Non-pigmented ciliary epithelial cell (primary cell): ENCODE measurements around the gene FAM227A.

ENCODE experiments used
- DNase-seq: peaks from one replicate; pipeline ENCODE4 v3.0.0-alpha.2; 2010; ENCODE audit warnings: low read depth

Gene FAM227A

GRCh38 chr22:38656256-38657044, at the start of gene FAM227A, which contains the start of gene CBY1:
Gene FAM227A, minus strand, starts transcription at chr22:38656392. Its CDS starts 6,224 bp downstream, at chr22:38650168.
Gene CBY1, plus strand, starts transcription at chr22:38656638. Its CDS starts 11,417 bp downstream, at chr22:38668055.
- peak; percentile 42 for DNase-seq

GRCh38 chr22:38705235-38706100, 49.3 kb upstream of the FAM227A start, which contains the start of gene GTPBP1:
Gene GTPBP1, plus strand, starts transcription at chr22:38705944. Its CDS starts 12 bp downstream, at chr22:38705956.
- peak; percentile 100 for DNase-seq

GRCh38 chr22:38704654-38705234, 48.6 kb upstream of the FAM227A start:
- DNase-seq: no peak

GRCh38 chr22:38700789-38701628, 44.8 kb upstream of the FAM227A start, which contains the start of gene JOSD1:
Gene JOSD1, minus strand, starts transcription at chr22:38700943. Its CDS starts 956 bp downstream, at chr22:38699987.
- DNase-seq: no peak

- no peak for DNase-seq
Measured at GRCh38 chr22:38700270-38700788, 44.1 kb upstream of the FAM227A start.

GRCh38 chr22:38699784-38700183, 43.6 kb upstream of the FAM227A start:
- DNase-seq: no peak

GRCh38 chr22:38699143-38699542, 43.0 kb upstream of the FAM227A start:
- no peak for DNase-seq

GRCh38 chr22:38698407-38699094, 42.4 kb upstream of the FAM227A start:
- no peak for DNase-seq

GRCh38 chr22:38697425-38698089, 41.4 kb upstream of the FAM227A start:
- DNase-seq: no peak

- peak; percentile 75 for DNase-seq
Measured at GRCh38 chr22:38696606-38697424, 40.6 kb upstream of the FAM227A start.

GRCh38 chr22:38694940-38695339, 38.7 kb upstream of the FAM227A start:
- no peak for DNase-seq

GRCh38 chr22:38694049-38694448, 37.9 kb upstream of the FAM227A start:
- no peak for DNase-seq

- no peak for DNase-seq
Measured at GRCh38 chr22:38689651-38690050, 33.5 kb upstream of the FAM227A start.

GRCh38 chr22:38685761-38686160, 29.6 kb upstream of the FAM227A start:
- no peak for DNase-seq

GRCh38 chr22:38684895-38685294, 28.7 kb upstream of the FAM227A start:
- no peak for DNase-seq

- DNase-seq: no peak
Measured at GRCh38 chr22:38681582-38682335, 25.6 kb upstream of the FAM227A start, which contains the start of gene TOMM22. Gene TOMM22, plus strand, starts transcription at chr22:38681957. Its CDS starts 22 bp downstream, at chr22:38681979.

GRCh38 chr22:38675833-38676232, 19.6 kb upstream of the FAM227A start:
- no peak for DNase-seq

GRCh38 chr22:38674888-38675287, 18.7 kb upstream of the FAM227A start:
- DNase-seq: no peak
